PC-3 (cell line): Measurements from ENCODE around the gene GRIN2B.

Experiments
- CTCF ChIP-seq: fragments of 300-600 bp; sonication (generic); conservative IDR thresholded peaks from 2 replicates; pipeline ENCODE4 v1.5.1; 2017; ENCODE audit warnings: antibody characterized with exemption, low read depth, mild to moderate bottlenecking, low read length
- EZH2 ChIP-seq: fragments of 300-600 bp; sonication (generic); IDR thresholded peaks from one replicate; pipeline ENCODE4 v1.6.1; 2017; ENCODE audit warnings: antibody characterized with exemption, mild to moderate bottlenecking, low read length; ENCODE audit not compliant: unreplicated experiment
- EZH2phosphoT487 ChIP-seq: fragments of 300-600 bp; sonication (generic); IDR thresholded peaks from 2 replicates; pipeline ENCODE4 v1.6.1; 2018; ENCODE audit warnings: mild to moderate bottlenecking, antibody characterized with exemption, low read length, borderline replicate concordance

- TF ChIP-seq CTCF, result no peak
- TF ChIP-seq EZH2, result no peak
- no peak for TF ChIP-seq EZH2phosphoT487
These were observed 29.6 kb upstream of the GRIN2B start for GRCh38 chr12:14010989-14011388.
